OCI-LY3 (cell line): ENCODE data around the gene CIAO1.

Experiments
- H2AFZ ChIP-seq: fragments of 200-600, 300-600 bp; shearing (Covaris generic); 2 replicates; pipeline ENCODE4 v1.6.0; 2014; ENCODE audit warnings: antibody characterized with exemption, low read depth, low read length
- H3K27ac ChIP-seq: fragments of 200-600, 300-600 bp; sonication (generic); 2 replicates; pipeline ENCODE4 v1.5.1; 2014; ENCODE audit warnings: mild to moderate bottlenecking, low read length, moderate library complexity, mixed read lengths
- H3K27me3 ChIP-seq: fragments of 200-600, 300-600 bp; sonication (generic); 2 replicates; pipeline ENCODE4 v1.6.1; 2014; ENCODE audit warnings: low read depth, low read length, mixed read lengths
- H3K36me3 ChIP-seq: fragments of 200-600, 300-600 bp; sonication (generic); replicated peaks from 2 replicates; pipeline ENCODE3; 2014; ENCODE audit warnings: low read depth, low read length, mixed read lengths
- H3K4me1 ChIP-seq: fragments of 300-600, 200-600 bp; sonication (generic); 2 replicates; pipeline ENCODE4 v1.6.1; 2014; ENCODE audit warnings: low read length, mixed read lengths
- H3K4me2 ChIP-seq: fragments of 200-600, 300-600 bp; sonication (generic); 2 replicates; pipeline ENCODE4 v1.6.1; 2014; ENCODE audit warnings: low read length, mixed read lengths
- H3K4me3 ChIP-seq: fragments of 300-600, 200-600 bp; sonication (generic); 2 replicates; pipeline ENCODE4 v1.5.1; 2014; ENCODE audit warnings: antibody characterized with exemption, mild to moderate bottlenecking, low read length, moderate library complexity
- H3K79me2 ChIP-seq: fragments of 300-600, 200-600 bp; shearing (Covaris generic); 2 replicates; pipeline ENCODE4 v1.6.1; 2014; ENCODE audit warnings: mild to moderate bottlenecking, low read length, mixed read lengths
- H3K9ac ChIP-seq: fragments of 300-600, 200-600 bp; shearing (Covaris generic); 2 replicates; pipeline ENCODE4 v1.6.0; 2014; ENCODE audit warnings: mild to moderate bottlenecking, low read length, moderate library complexity
- H3K9me3 ChIP-seq: fragments of 200-600, 300-600 bp; shearing (Covaris generic); 2 replicates; pipeline ENCODE4 v1.6.1; 2014; ENCODE audit warnings: low read length, mixed read lengths; ENCODE audit not compliant: insufficient read depth
- H4K20me1 ChIP-seq: fragments of 200-600, 300-600 bp; sonication (generic); 2 replicates; pipeline ENCODE4 v1.6.1; 2016; ENCODE audit warnings: low read length, mixed read lengths; ENCODE audit not compliant: insufficient read depth
- CTCF ChIP-seq: fragments of 200-600, 300-600 bp; sonication (generic); IDR thresholded peaks from 2 replicates; pipeline ENCODE4 v1.5.1; 2014; ENCODE audit warnings: antibody characterized with exemption, low read length, low read depth
- EZH2phosphoT487 ChIP-seq: fragments of 200-600 bp; shearing (Covaris generic); IDR thresholded peaks from 2 replicates; pipeline ENCODE4 v1.6.1; 2018; ENCODE audit warnings: antibody characterized with exemption, mixed run types, low read depth

Gene CIAO1

DNA sequence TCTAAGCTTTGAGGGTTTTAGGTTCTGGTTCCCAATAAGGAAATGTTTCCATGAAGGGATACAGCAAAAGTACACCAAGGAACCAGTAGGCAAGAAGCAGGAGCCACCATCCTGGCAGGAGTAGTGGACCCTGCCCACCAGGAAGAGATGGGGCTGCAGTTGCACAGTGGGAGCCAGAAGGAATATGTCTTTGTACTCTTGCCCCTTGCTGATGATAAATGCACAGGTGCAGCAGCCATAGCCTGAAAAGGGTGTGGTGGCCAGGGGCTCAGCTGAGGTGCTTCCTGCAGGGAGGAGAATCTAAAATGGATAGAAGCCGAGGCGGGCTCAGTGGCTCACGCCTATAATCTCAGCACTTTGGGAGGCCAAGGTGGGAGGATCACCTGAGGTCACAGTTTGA lies 27.8 kb upstream of the CIAO1 start:
- Histone ChIP-seq H3K79me2 (no peaks in the 10 kb centered on the region), H2AFZ (no peak overlapping the region), H3K4me2 (no peak overlapping the region), H3K36me3 (no peaks in the 10 kb centered on the region), H3K27me3 (no peaks in the 10 kb centered on the region), H3K9me3 (no peaks in the 10 kb centered on the region), H3K9ac (no peak overlapping the region), H3K27ac (no peak overlapping the region), H3K4me3 (no peak overlapping the region), H3K4me1 (peaks cover 30% of the 10 kb centered on the region), H4K20me1 (no peaks in the 10 kb centered on the region)
- TF ChIP-seq EZH2phosphoT487 (no peak), CTCF (no peak)

DNA sequence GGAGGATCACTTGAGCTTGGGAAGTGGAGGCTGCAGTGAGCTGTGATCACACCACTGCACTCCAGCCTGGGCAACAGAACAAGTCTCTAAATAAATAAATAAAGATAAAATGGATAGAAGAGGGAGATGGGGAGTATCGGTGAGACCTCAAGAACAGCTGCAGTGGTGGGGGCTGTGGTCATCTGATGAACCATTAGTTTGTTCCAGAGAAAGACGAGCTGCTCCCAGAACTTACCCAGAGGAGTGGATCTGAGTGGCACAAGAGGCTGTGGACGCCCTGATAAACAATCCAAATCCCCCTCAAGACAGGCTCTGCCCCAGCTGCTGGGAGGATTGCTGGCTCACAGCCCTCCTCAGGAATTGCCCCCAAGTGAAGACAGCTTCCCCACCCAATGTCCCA lies 26.9 kb upstream of the CIAO1 start:
- Histone ChIP-seq H3K4me2 (no peak overlapping the region), H3K9ac (no peak overlapping the region), H3K27me3 (no peaks in the 10 kb centered on the region), H3K79me2 (no peaks in the 10 kb centered on the region), H3K27ac (no peak overlapping the region), H3K9me3 (no peaks in the 10 kb centered on the region), H3K4me1 (peaks cover 21% of the 10 kb centered on the region), H4K20me1 (no peaks in the 10 kb centered on the region), H3K4me3 (no peak overlapping the region), H3K36me3 (no peaks in the 10 kb centered on the region), H2AFZ (no peak overlapping the region)
- TF ChIP-seq CTCF = no peak
- no peak for TF ChIP-seq EZH2phosphoT487

DNA sequence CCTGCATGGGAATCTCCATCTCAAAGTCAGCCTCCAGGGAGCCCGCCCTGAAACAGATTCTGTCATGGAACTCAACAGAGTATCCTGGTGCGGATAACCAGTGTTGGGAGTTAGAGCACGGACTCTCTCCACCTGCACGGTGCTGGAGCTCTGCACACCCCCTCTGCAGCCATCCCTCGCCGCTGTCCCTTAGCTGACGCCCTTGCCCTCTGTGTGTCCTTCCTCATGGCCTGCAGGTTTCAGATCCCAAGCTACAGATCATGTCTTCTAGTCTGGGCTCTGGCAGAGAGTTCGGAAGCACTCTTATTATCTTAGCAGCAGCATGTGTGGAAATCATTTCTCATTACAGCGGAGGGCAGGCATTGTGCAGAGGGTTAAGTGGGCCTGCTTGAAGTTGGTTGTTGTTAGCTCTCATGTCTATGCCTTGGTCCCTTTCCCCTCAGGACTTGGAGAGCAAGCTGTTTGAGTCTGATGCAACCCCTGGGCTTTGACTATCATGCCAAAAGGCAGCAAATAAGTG lies 26.2 kb upstream of the CIAO1 start:
- H3K4me3 ChIP-seq = no peak overlapping the region
- H3K27ac ChIP-seq = no peak overlapping the region
- no peak overlapping the region for H2AFZ ChIP-seq
- no peaks in the 10 kb centered on the region for H4K20me1 ChIP-seq
- H3K4me2 ChIP-seq = no peak overlapping the region
- H3K36me3 ChIP-seq = no peaks in the 10 kb centered on the region
- no peak overlapping the region for H3K9ac ChIP-seq
- TF ChIP-seq EZH2phosphoT487 (no peak), CTCF (no peak)
- no peaks in the 10 kb centered on the region for H3K9me3 ChIP-seq
- H3K79me2 ChIP-seq = no peaks in the 10 kb centered on the region
- H3K27me3 ChIP-seq = no peaks in the 10 kb centered on the region
- peaks cover 15% of the 10 kb centered on the region for H3K4me1 ChIP-seq

DNA sequence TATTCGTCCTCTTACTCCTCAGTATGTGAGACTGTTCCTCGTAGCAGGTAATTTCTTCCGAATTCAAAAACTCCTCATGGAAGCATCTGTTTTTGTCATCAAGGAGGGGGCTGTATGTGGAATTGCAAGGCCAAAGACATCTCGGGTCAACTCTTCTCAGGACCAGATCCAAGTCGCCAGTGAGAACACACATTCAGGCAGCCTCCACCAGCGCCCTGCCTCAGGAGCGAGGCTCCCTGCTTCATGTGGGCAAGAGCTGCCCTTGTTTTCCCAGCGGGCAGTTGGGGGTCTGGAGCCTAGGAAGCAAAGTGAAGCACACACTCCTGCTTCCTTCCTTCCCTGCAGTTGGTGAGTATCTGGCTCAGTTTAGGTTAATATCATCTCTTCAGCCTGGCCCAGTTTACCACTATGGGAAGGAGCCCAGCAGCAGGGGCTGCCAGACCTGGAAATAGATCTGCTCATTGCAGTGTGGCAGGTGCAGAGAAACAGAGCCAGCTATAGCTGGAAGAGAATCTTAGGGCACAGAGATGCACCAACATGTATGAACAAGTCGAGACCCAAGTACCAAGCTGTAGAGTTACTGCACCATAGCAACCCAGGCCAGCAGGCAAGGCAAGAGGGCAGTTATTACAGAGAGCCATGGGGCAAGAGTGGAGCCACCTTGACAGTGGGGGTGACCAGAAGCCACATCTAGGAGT lies 25.5 kb upstream of the CIAO1 start:
- H3K79me2 ChIP-seq = no peaks in the 10 kb centered on the region
- no peaks in the 10 kb centered on the region for H4K20me1 ChIP-seq
- H3K4me3 ChIP-seq = no peak overlapping the region
- TF ChIP-seq EZH2phosphoT487 (no peak), CTCF (no peak)
- no peak overlapping the region for H2AFZ ChIP-seq
- H3K27ac ChIP-seq = no peak overlapping the region
- H3K4me2 ChIP-seq = no peak overlapping the region
- no peaks in the 10 kb centered on the region for H3K9me3 ChIP-seq
- no peak overlapping the region for H3K9ac ChIP-seq
- H3K36me3 ChIP-seq = no peaks in the 10 kb centered on the region
- peaks cover 15% of the 10 kb centered on the region for H3K4me1 ChIP-seq
- H3K27me3 ChIP-seq = no peaks in the 10 kb centered on the region
